Measurements from ENCODE around the gene HAND2. TPM values are rescaled to one million over a fixed set of nuclear protein-coding genes. Genes with fewer than 3 reads are reported as not detected.

HAND2 gene
- total RNA-seq, 1 experiment from 2014 or later, result 0.31 TPM

GRCh38 chr4:173556398-173557131, 26.5 kb upstream of the HAND2 start:
- ATAC-seq (no peak), DNase-seq (ENCODE audit: low read depth, low spot score) (no peak)
- intact Hi-C loops (cut with micrococcal nuclease; ENCODE audit: unreplicated experiment), result no loop called here
- Histone ChIP-seq H3K27ac (ENCODE audit: low read length) (no peak overlapping the region), H3K9me3 (ENCODE audit: control insufficient read depth, insufficient read depth, low read depth, low read length) (no peaks in the 10 kb centered on the region), H3K36me3 (ENCODE audit: control insufficient read depth, insufficient read depth, low read length) (no peaks in the 10 kb centered on the region), H3K4me3 (ENCODE audit: low read depth in 2 of 2, low read length in 2 of 2) (no peak overlapping the region), H3K4me1 (ENCODE audit: control insufficient read depth, insufficient read depth, low read length) (no peaks in the 10 kb centered on the region), H3K27me3 (ENCODE audit: control insufficient read depth, insufficient read depth, low read length) (no peaks in the 10 kb centered on the region)
- ChIA-PET POLR2A (no interaction called here), CTCF (no interaction called here)
- in situ Hi-C loops (cut with HindIII; ENCODE audit: low pct_unique_long_range_greater_than_20kb, low sequenced_read_pairs), result no loop called here
- TF ChIP-seq TCF7L2 (IDR thresholded peaks at IDR 0.05; ENCODE audit: low read depth, low read length) (no peak), CTCF (IDR thresholded peaks at IDR 0.05) (no peak), REST (IDR thresholded peaks at IDR 0.05; ENCODE audit: insufficient read depth in 1 of 2, low read depth in 2 of 2, low read length in 1 of 2) (no peak), POLR2AphosphoS5 (IDR thresholded peaks at IDR 0.05; ENCODE audit: low read depth, low read length) (no peak), SIN3A (IDR thresholded peaks at IDR 0.05; ENCODE audit: borderline replicate concordance, insufficient read depth, low read depth, low read length) (no peak)
- no TSS peak for BruUV-seq (replicated peaks)

- Histone ChIP-seq H3K27ac (ENCODE audit: low read length) (no peak overlapping the region), H3K4me3 (ENCODE audit: low read depth in 2 of 2, low read length in 2 of 2) (no peak overlapping the region), H3K36me3 (ENCODE audit: control insufficient read depth, insufficient read depth, low read length) (no peaks in the 10 kb centered on the region), H3K9me3 (ENCODE audit: control insufficient read depth, insufficient read depth, low read depth, low read length) (no peaks in the 10 kb centered on the region), H3K4me1 (ENCODE audit: control insufficient read depth, insufficient read depth, low read length) (no peaks in the 10 kb centered on the region), H3K27me3 (ENCODE audit: control insufficient read depth, insufficient read depth, low read length) (no peaks in the 10 kb centered on the region; the same call in 1 of the 2 replicates)
- ChIA-PET CTCF (no interaction called here), POLR2A (interaction anchor here (0.6 kb wide), 1 partner anchor 54 kb away, joined by 3 read pairs; no protein-coding TSS in a partner anchor)
- DNase-seq (ENCODE audit: low read depth, low spot score) (no peak), ATAC-seq (no peak)
- in situ Hi-C loops (cut with HindIII; ENCODE audit: low pct_unique_long_range_greater_than_20kb, low sequenced_read_pairs) (no loop called here), intact Hi-C loops (cut with micrococcal nuclease; ENCODE audit: unreplicated experiment) (no loop called here)
- TF ChIP-seq POLR2AphosphoS5 (IDR thresholded peaks at IDR 0.05; ENCODE audit: low read depth, low read length) (no peak), CTCF (IDR thresholded peaks at IDR 0.05) (no peak), REST (IDR thresholded peaks at IDR 0.05; ENCODE audit: insufficient read depth in 1 of 2, low read depth in 2 of 2, low read length in 1 of 2) (no peak), TCF7L2 (IDR thresholded peaks at IDR 0.05; ENCODE audit: low read depth, low read length) (no peak), SIN3A (IDR thresholded peaks at IDR 0.05; ENCODE audit: borderline replicate concordance, insufficient read depth, low read depth, low read length) (no peak)
- BruUV-seq (replicated peaks), result no TSS peak
Measured at GRCh38 chr4:173547889-173548288, 17.9 kb upstream of the HAND2 start.
